ENCODE measurements around the gene SRP9. TPM values are rescaled to one million over a fixed set of nuclear protein-coding genes. Genes with fewer than 3 reads are reported as not detected.
"Not testable (repeated sequence)": the region's sequence is repeated elsewhere in the genome, so short reads cannot be mapped to it uniquely, and the experiment has no call there.

Gene SRP9
- total RNA-seq, 2 experiments from 2014 or later, result 198 to 225 TPM

GRCh38 chr1:225809842-225810578 is 32.4 kb downstream of the SRP9 start, which contains the start of gene EPHX1:
Gene EPHX1 (plus strand): TSS chr1:225810124. CDS start chr1:225828730, 18,606 bp downstream.
- Mint-ChIP-seq H3K27ac (no peak within 1 kb of the TSS), H3K4me3 (peak within 1 kb of the TSS; percentile 66), H3K9me3 (ENCODE audit: low read depth) (no peaks in the 10 kb centered on the region), H3K4me1 (peaks cover 12% of the 10 kb centered on the region), H3K27me3 (peaks cover 21% of the 10 kb centered on the region), H3K36me3 (no peaks in the 10 kb centered on the region)
- CTCF ChIA-PET, result interaction anchor here (0.7 to 1.9 kb wide), 2 partner anchors 33 to 101 kb away, joined by 3 to 5 read pairs; partner anchors contain the start of gene SRP9
- DNase-seq (peak; percentile 74), ATAC-seq (peak; percentile 96)

GRCh38 chr1:225810579-225811538 is 33.2 kb downstream of the SRP9 start:
- H3K4me3 Mint-ChIP-seq, result peak overlapping the region; percentile 66
- H3K27ac Mint-ChIP-seq; H3K36me3 Mint-ChIP-seq; DNase-seq; ATAC-seq; H3K9me3 Mint-ChIP-seq (ENCODE audit: low read depth): not testable (repeated sequence)
- H3K27me3 Mint-ChIP-seq, result peaks cover 21% of the 10 kb centered on the region
- CTCF ChIA-PET, result interaction anchor here (0.7 to 1.5 kb wide), 2 partner anchors 165 to 172 kb away, joined by 3 read pairs; no protein-coding TSS in a partner anchor
- H3K4me1 Mint-ChIP-seq, result peaks cover 12% of the 10 kb centered on the region

- ATAC-seq (no peak), DNase-seq (no peak)
- Mint-ChIP-seq H3K4me1 (peaks cover 12% of the 10 kb centered on the region), H3K27ac (no peak overlapping the region), H3K9me3 (ENCODE audit: low read depth) (no peaks in the 10 kb centered on the region), H3K4me3 (no peak overlapping the region), H3K36me3 (no peaks in the 10 kb centered on the region), H3K27me3 (peaks cover 21% of the 10 kb centered on the region)
- CTCF ChIA-PET, result interaction anchor here (0.7 to 1.5 kb wide), 2 partner anchors 164 to 171 kb away, joined by 3 read pairs; no protein-coding TSS in a partner anchor
Measured at GRCh38 chr1:225811622-225812487, 34.2 kb downstream of the SRP9 start.

GRCh38 chr1:225812488-225813213 is 35.0 kb downstream of the SRP9 start:
- no peak overlapping the region for H3K27ac Mint-ChIP-seq
- ATAC-seq, result no peak
- H3K9me3 Mint-ChIP-seq (ENCODE audit: low read depth), result no peaks in the 10 kb centered on the region
- DNase-seq, result no peak
- peaks cover 15% of the 10 kb centered on the region for H3K4me1 Mint-ChIP-seq
- peaks cover 21% of the 10 kb centered on the region for H3K27me3 Mint-ChIP-seq
- no peak overlapping the region for H3K4me3 Mint-ChIP-seq
- H3K36me3 Mint-ChIP-seq, result no peaks in the 10 kb centered on the region
- CTCF ChIA-PET, result interaction anchor here (1.5 kb wide), 1 partner anchor 163 kb away, joined by 3 read pairs; no protein-coding TSS in a partner anchor

GRCh38 chr1:225813214-225813964 is 35.8 kb downstream of the SRP9 start:
- DNase-seq (no peak), ATAC-seq (no peak)
- Mint-ChIP-seq H3K27me3 (peaks cover 21% of the 10 kb centered on the region), H3K27ac (no peak overlapping the region), H3K4me1 (peaks cover 19% of the 10 kb centered on the region), H3K36me3 (no peaks in the 10 kb centered on the region), H3K9me3 (ENCODE audit: low read depth) (no peaks in the 10 kb centered on the region), H3K4me3 (no peak overlapping the region)
- CTCF ChIA-PET, result interaction anchor here (1.0 to 1.9 kb wide), 2 partner anchors 14 to 35 kb away, joined by 3 to 7 read pairs; partner anchors contain the start of gene SRP9

- DNase-seq (no peak), ATAC-seq (no peak)
- CTCF ChIA-PET, result interaction anchor here (1.0 to 1.9 kb wide), 2 partner anchors 15 to 36 kb away, joined by 3 to 7 read pairs; partner anchors contain the start of gene SRP9
- no peak overlapping the region for H3K4me3 Mint-ChIP-seq
- H3K36me3 Mint-ChIP-seq, result no peaks in the 10 kb centered on the region
- peaks cover 18% of the 10 kb centered on the region for H3K4me1 Mint-ChIP-seq
- no peaks in the 10 kb centered on the region for H3K9me3 Mint-ChIP-seq (ENCODE audit: low read depth)
- peaks cover 16% of the 10 kb centered on the region for H3K27me3 Mint-ChIP-seq
- H3K27ac Mint-ChIP-seq, result no peak overlapping the region
Measured at GRCh38 chr1:225814381-225814780, 36.8 kb downstream of the SRP9 start.

GRCh38 chr1:225815090-225815489 is 37.5 kb downstream of the SRP9 start:
- not testable (repeated sequence) for H3K4me3 Mint-ChIP-seq; H3K9me3 Mint-ChIP-seq (ENCODE audit: low read depth); H3K36me3 Mint-ChIP-seq; ATAC-seq; DNase-seq; H3K27ac Mint-ChIP-seq
- Mint-ChIP-seq H3K4me1 (peaks cover 12% of the 10 kb centered on the region), H3K27me3 (peaks cover 16% of the 10 kb centered on the region)
- CTCF ChIA-PET, result interaction anchor here (1.9 kb wide), 1 partner anchor 37 kb away, joined by 7 read pairs; the partner anchor contains the start of gene SRP9

DNA sequence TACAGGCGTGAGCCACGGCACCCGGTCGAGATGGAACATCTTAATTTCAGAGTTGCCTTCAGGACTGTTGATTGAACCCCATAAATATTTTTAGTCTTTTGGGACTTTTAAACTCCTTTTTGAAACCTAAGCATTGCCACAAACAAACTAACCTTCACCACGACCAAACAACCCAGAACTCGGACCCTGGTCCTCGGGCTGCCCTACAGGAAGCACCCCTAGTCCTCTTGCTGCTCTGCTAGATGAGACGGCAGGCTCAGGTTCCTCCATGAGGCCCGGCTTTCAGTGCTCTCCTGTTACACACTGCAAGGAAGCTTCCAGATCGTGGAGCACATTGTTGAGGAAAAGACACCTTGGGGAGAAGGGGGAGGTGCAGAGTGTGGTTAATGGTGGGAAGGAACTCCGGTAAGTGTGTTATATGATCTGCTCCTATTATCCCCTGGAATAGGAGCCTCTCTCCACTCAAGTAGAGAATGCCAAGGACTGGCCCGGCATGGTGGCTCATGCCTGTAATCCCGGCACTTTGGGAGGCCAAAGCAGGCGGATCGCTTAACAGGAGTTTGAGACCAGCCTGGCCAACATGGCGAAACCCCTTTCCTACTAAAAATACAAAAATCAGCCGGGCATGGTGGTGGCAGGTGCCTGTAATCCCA is 38.0 kb downstream of the SRP9 start:
- Mint-ChIP-seq H3K4me3 (no peak overlapping the region), H3K27me3 (peaks cover 13% of the 10 kb centered on the region), H3K9me3 (ENCODE audit: low read depth) (no peaks in the 10 kb centered on the region), H3K27ac (no peak overlapping the region), H3K4me1 (peaks cover 9% of the 10 kb centered on the region), H3K36me3 (no peaks in the 10 kb centered on the region)
- CTCF ChIA-PET, result interaction anchor here (0.9 kb wide), 1 partner anchor 38 kb away, joined by 3 read pairs; the partner anchor contains the start of gene SRP9
- DNase-seq, result no peak
- ATAC-seq, result no peak

DNA sequence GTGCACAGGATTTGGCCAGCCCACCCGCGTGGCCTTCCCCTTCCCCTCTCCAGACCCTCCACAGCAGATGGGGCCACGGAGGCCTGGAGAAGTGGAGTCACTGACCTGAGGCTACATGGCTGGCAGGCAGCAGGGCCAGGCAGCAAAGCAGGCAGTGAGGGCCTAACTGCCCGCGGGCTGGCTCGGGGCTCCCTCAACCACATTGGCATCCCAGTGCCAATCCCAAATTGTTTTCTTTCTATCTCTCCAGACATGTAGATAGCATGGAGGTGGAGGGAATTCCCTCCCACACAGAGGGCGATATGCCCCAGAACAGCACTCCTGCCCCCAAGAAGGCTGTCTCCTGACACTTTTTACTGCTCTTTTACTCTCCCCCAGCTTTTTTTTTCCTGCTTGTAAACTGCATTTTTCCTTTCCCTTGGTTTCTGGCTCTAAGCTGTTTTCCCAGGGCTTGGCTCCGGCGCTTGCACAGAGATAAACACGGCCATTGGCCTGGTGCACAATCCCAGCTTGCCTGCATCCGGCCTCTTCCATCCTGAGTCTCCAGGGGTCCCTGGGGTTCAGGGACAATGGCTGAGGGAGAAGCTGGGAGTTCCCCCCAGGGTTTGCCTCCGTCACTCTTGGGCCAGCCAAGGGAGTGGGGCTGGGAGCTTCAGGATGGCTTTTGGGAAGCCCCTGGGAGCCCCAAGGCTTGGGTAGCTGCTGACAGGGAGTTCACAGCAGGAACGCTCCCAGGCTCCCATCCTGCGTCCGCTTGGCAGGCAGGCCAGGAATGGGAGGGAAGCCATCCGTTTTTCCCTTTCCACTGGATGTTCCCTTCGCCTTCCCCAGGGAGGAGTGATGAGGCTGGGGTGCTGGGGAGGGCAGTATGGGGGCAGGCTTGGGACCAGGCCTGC is 39.3 kb downstream of the SRP9 start:
- ATAC-seq, result no peak
- H3K36me3 Mint-ChIP-seq, result no peaks in the 10 kb centered on the region
- H3K4me3 Mint-ChIP-seq, result no peak overlapping the region
- no peak overlapping the region for H3K27ac Mint-ChIP-seq
- H3K4me1 Mint-ChIP-seq, result peaks cover 7% of the 10 kb centered on the region
- DNase-seq, result no peak
- CTCF ChIA-PET, result no interaction called here
- H3K27me3 Mint-ChIP-seq, result peaks cover under 1% of the 10 kb centered on the region
- H3K9me3 Mint-ChIP-seq (ENCODE audit: low read depth), result no peaks in the 10 kb centered on the region

- peaks cover 7% of the 10 kb centered on the region for H3K4me1 Mint-ChIP-seq
- H3K27ac Mint-ChIP-seq, result no peak overlapping the region
- H3K27me3 Mint-ChIP-seq, result peaks cover 3% of the 10 kb centered on the region
- DNase-seq (no peak), ATAC-seq (no peak)
- no peaks in the 10 kb centered on the region for H3K36me3 Mint-ChIP-seq
- H3K4me3 Mint-ChIP-seq, result no peak overlapping the region
- no peaks in the 10 kb centered on the region for H3K9me3 Mint-ChIP-seq (ENCODE audit: low read depth)
- CTCF ChIA-PET, result no interaction called here
Measured at GRCh38 chr1:225817611-225818061, 40.0 kb downstream of the SRP9 start.

All from activated CD8-positive, alpha-beta memory T cell treated with anti-CD3 and anti-CD28 coated beads, Interleukin-2, amount 10 ng/mL, durations not matched to agents 7 days and 5 days (primary cell).